NOMO-1 treated with dmso at 0.1 percent for 144 hours (cell line): ENCODE data around the gene HOXA3.

Source experiments
- DNase-seq: peaks from one replicate; lab custom pipeline; 2025; ENCODE audit not compliant: unreplicated experiment; lab: John Stamatoyannopoulos, UW

HOXA3 gene

GRCh38 chr7:27106181-27106900 is 46.0 kb downstream of the HOXA3 start:
- no peak for DNase-seq

DNA sequence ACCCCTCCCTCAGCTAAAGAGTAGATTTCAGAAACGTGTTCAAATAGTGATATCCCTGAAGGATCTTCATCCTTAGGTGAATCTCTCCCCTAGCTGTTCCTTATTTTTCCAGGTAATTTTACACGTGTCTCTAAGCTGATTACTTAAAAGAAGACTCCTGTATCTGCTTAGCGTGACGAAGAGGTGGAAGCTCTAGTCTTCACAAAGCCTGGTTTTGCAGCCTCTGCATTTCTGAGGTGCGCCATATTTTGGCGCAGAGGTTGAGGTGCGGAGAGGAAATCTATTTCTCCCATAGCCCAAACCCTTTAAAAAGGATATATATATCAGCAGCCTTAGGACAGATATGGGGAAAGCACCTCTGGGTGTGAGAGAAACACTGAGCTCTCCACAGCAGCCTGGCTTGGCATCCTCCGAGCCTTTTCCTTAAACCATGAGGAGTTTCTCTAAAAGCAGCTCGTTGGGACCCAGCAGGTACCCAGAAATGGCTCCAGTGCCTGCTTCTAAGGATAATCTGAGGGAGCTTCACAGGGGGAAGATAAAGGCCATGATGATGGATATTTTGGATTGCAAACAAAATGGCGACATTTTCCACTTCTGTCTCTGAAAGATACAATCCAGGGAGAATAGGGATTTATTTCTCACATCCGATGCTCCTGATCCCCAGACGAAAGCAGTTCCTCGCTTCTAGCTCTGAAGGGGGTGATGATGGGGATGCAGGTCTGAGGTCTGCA is 46.9 kb downstream of the HOXA3 start:
- no peak for DNase-seq

- DNase-seq: no peak
These were observed 47.9 kb downstream of the HOXA3 start for GRCh38 chr7:27104341-27105058.

DNA sequence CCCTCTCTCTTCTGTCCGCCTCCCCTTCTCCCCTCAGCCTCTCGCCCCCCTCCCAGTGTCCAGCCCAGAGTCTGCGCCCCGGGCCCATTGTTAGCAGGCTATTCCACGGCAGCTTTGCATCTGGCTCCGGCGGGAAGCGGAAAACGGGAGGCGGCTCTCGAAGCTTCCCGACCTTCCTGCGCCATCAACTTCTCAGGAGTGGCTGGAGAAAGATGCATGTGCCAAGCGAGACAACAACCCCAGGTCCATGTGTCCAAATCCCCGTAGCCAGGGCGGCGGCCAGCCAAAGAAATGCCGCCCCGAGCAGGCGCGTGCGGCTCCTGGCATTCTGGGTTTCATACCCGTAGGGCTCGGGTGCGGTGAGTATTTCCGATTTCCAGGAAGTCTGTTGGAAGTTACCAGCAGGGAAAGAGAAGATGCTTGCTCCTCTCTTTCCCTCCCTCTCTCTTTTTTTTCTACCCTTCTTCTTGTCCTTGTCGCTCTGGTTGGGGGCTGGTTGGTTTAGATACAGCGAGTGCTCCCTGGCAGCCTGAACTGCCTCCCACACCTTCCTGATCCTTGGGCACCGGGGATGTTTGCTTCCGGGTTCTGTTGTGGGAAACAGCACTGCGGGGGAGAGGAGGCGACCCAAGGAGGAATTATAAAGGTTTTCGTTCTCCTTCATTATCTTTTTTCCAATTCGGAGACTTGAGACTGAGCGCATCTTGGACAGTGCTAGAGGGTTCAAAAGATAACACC is 48.7 kb downstream of the HOXA3 start:
- DNase-seq: no peak

GRCh38 chr7:27102581-27103442 is 49.6 kb downstream of the HOXA3 start, which contains the start of gene HOXA2:
Gene HOXA2 (minus strand): TSS chr7:27102683. CDS start chr7:27102500, 183 bp downstream.
- DNase-seq: no peak

DNA sequence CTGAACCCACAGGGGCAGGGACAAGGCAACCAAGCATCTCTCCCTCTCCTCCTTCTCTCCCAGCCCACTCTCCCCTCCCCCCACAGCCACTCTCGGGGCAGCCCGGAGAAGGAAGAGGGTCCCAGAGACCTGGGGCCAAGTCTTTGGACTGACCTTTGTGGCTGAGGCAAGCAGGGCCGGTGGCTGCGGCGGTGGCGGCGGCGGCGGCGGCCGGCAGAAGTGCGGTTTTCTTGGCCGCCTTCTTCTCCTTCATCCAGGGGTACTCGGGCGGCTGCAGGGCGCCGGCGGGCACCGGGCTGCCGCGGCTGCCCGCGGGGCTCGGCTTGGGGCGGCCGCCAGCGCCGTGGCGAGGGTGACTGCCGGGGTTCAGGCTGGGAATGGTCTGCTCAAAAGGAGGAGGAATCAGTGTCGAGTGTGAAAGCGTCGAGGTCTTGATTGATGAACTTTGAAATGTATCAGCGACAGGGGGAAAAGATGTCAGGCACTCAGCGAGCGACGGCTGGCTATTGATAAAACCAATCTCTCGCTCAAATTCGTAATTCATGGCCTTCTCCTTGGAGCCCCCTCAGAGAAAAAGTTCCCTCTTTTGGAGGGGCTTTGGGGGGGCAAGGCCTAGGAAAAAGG is 50.3 kb downstream of the HOXA3 start:
- no peak for DNase-seq

DNA sequence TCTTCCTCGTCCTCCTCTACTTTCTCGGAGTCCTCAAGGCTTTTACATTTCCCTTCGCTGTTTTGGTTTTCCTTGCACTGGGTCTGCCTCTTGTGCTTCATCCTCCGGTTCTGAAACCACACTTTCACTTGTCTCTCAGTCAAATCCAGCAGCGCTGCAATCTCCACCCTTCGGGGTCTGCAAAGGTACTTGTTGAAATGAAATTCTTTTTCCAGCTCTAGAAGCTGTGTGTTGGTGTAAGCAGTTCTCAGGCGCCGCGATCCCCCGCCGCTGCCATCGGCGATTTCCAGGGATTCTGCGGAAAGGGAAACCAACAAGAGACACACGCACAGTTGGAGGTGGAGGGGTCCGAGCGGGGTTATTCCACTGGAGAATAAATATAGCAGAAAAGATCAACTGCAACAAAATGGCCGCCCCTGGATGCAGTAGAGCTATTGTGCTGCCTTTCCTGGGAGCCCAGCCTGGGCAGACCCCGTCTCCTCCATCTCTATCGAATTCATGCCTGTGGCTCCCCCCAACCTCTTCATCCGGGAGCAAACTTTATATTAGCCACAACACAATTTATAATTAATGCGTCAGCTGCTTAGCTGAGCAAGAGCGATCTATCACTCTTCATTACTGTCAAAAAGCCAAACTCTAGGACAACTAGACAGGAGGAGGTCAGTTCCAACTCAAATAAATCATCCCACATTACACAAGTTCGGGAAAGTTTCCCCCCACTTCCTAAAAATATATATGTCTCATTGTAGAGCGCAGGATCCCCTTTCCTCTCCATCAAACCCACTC is 51.0 kb downstream of the HOXA3 start:
- no peak for DNase-seq

- DNase-seq: no peak
These were observed 51.7 kb downstream of the HOXA3 start for GRCh38 chr7:27100694-27101170.

- no peak for DNase-seq
These were observed 52.7 kb downstream of the HOXA3 start for GRCh38 chr7:27099453-27100370.

DNA sequence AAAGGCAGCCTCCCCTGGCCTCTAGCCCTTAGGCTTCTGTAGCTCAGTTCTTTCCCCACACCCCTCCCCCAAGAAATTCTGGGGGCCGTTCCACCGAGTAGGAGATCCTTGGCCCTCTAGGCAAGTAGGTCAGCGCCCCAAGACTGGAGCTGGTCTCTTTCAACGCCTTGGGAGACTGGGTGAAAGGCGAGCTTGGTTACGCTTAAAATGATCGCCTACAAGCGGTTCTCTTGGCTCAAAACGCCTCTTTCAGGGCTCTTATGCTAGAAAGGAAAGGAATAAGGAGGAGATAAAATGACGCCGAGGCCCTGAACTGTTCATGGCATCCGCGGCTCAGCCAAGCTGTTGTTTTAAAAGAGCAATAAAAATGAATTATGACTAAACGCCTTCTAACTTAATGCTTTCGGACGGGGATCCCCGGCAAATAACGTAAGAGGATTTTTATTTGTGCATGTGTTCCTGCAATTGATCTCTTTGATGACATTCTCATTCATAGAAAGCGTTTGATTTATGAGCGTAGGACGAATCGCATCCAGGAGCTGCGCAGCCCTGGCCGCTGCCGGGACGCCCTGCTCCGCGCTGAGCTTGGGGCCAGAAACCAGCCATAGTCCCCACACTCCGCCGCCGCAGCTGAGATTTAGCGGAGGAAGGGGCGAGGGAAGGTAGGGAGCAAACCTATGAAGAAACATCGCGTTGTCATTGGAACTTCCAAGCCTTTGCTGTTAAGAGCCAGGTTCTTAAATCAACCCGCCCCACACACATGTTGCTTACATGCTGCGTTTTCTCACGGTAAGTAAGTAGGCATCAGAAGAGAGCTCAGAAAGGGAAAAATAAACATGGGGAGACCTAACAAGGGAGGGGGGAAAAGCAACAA is 53.6 kb downstream of the HOXA3 start:
- DNase-seq: no peak

- no peak for DNase-seq
These were observed 54.5 kb downstream of the HOXA3 start for GRCh38 chr7:27097686-27098577.

DNA sequence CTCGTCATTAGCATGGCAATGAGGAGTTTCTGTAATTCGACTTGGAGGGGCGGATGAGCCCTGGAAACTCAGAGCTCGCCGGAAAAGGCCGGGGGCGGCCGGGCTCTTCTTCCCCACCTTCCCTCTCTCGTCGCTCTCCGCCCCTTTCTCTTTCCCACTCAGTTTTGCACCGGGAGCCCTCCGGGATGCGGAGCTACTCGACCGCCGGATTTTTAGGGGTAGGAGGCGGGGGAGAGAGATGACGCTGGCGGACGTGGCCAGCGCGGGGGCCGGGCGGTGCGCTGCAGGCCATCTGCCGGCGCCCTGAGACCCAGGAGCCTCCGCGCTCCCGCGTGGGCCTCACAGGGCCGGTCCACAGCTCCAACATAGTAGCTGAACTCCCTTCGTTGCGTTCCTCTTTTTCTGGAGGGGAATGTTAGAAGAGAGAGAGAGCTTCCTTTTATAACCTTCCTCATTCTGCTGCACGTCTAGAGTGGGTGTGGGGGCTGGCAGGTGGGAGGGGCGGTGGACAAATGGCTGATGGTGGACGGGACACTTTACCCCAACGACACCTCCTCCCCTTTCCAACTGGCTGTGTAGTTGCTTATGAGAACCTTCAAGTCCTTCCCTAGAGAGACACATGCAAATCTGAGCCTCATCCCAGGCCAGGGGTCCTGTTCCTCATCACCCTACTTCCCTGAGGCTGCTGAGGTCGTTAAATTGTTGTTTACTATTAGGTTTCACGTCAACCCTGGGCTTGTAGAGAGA is 55.4 kb downstream of the HOXA3 start:
- no peak for DNase-seq

GRCh38 chr7:27095897-27096767 is 56.3 kb downstream of the HOXA3 start, which contains the start of gene HOXA1:
Gene HOXA1 (minus strand): TSS chr7:27096000. CDS start chr7:27095912, 88 bp downstream.
- peak; percentile 93 for DNase-seq
